ENCODE data around the gene CCDC141.
"Not testable (repeated sequence)": the region's sequence is repeated elsewhere in the genome, so short reads cannot be mapped to it uniquely, and the experiment has no call there.

The CCDC141 gene

GRCh38 chr2:179049546-179050311 is at the start of gene CCDC141:
CCDC141 (minus strand) TSS chr2:179050137; CDS start chr2:179049941, 196 bp downstream.
- DNase-seq: peak; percentile 28

DNA sequence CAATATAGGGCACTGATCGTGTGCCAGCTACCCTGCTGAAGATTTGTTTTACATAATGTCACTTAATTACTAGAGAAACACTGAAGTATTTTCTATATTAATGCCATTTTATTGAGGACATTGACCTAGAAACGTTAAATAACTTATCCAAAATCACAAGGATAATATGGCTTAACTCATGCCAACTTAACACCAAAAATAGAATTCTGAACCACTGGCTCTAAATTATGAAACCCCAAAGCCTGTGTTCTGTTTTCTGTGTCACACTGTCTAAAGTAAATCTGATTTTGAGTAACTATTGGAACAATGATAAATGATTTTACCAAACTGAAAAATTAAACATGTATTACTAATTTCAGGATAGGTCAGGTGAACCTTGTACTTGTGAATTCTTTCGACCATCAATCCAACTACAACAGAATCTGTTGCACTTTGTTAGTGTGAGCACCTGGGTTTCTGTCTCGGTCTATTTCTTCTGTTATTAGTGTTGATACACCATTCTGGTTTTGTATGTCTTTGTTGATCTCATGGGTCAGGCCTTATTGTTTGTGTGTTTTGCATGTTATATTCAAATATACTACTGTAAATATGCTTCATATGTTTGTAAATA is 48.2 kb upstream of the CCDC141 start:
- no peak for DNase-seq

DNA sequence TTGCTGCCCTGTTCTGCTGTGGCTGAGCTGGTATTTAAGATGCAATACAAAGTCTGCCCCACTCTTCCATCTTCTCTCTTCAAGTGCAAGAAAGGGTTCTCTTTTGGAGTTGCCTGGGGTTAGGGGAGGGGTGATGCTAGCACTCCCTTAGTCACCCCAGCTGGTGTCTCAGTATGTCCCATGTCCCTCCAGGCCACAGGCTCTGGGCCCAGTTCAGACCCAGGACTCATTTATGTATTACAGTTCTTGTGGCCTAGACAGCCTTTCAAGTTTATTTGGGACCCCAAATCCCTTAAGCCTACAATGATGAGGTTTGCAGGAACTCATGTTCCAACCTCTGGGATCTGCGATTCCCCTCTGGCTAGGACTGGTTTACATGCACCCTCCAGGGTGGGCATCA is 47.2 kb upstream of the CCDC141 start:
- DNase-seq: no peak

GRCh38 chr2:179096090-179096489 is 46.2 kb upstream of the CCDC141 start:
- peak; percentile 11 for DNase-seq

- DNase-seq: not testable (repeated sequence)
Measured at GRCh38 chr2:179092912-179093311, 43.0 kb upstream of the CCDC141 start.

DNA sequence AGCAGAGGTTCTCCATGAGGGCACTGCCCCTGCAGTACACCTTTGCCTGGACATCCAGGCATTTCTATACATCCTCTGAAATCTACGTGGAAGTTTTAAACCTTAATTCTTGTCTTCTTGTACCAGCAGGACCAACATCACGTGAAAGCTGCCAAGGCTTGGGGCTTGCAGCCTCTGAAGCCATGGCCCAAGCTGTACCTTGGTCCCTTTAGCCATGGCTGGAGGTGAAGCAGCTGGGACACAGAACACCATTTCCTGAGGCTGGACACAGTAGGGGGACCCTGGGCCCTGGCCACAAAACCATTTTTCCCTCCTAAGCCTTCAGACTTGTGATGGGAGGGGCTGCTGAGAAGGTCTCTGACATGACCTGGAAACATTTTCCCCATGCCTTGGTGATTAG is 32.8 kb upstream of the CCDC141 start:
- DNase-seq: no peak

DNA sequence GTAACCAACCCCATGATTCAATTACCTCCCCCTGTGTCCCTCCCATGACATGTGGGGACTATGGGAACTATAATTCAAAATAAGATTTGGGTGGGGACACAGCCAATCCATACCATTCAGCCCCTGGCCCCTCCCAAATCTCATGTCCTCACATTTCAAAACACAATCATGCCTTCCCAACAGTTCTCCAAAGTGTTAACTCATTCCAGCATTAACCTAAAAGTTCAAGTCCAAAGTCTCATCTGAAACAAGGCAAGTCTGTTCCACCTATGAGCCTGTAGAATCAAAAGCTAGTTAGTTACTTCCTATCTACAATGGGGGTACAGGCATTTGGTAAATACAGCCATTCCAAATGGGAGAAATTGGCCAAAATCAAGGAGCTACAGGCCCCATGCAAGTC is 32.0 kb upstream of the CCDC141 start:
- DNase-seq: no peak

DNA sequence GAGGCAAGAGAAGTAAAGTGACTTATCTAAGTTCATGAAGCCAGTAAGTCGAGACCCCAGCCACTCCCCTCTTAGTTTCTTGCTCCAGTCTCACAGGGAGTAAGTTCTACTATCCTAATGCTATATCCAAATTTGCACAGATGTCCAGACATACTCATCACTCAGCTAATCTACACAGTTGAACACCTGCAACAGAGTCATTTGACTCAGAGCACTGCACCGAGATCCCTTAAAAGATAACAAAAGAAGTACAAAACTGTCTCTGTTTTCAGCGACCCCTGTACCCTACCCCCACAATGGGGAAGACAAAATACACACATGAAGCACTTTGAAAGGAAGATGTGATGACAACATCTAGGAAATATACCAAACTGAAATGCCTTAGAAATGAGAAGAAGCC is 22.6 kb upstream of the CCDC141 start:
- DNase-seq: no peak

- no peak for DNase-seq
Measured at GRCh38 chr2:179071810-179072355, 21.9 kb upstream of the CCDC141 start.

GRCh38 chr2:179070895-179071294 is 21.0 kb upstream of the CCDC141 start:
- DNase-seq: no peak

DNA sequence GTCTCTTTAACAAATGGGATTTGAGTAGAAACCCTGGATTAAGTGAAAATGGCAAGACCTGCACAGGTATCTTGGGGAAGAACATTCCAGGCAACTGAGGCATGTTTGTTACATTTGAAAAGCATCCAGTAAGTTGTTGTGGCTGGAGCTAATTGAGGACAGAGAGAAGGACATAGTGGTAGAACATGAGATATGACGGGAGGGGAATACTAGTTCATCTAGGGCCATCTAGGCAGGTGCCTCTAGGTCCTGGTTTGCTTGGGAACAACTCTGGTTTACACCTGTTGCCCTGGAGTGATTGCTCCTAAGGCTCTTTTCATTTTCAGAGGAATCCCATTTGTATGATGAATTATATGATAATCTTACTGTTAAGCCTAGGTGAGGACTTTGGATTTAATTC is 19.7 kb upstream of the CCDC141 start:
- no peak for DNase-seq

DNA sequence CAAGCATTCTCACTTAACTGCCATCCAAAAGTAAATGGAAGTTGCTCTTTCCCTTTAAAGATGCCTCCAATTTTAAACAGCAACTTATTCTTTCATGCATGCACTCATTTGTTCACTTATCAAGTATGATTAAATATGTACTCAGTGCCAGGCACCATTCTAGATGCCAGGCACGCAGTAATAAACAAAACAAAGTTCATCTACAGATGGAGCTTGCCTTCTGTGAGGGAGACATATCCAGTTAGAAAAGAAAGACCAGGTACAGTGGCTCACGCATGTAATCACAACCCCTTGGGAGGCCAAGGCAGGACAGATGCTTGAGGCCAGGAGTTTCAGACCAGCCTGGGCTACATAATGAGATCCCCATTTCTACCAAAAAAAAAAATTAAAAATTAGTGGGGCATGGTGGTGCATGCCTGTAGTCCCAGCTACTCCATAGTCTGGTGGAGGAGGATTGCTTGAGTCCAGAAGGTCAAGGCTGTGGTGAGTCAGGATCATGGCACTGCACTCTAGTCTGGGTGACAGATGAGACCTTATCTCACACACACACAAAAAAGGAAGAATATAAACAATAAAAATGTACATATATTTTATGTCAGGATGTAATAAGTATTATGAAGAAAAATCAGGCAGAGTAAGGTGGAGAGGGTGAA is 19.2 kb upstream of the CCDC141 start:
- no peak for DNase-seq

DNA sequence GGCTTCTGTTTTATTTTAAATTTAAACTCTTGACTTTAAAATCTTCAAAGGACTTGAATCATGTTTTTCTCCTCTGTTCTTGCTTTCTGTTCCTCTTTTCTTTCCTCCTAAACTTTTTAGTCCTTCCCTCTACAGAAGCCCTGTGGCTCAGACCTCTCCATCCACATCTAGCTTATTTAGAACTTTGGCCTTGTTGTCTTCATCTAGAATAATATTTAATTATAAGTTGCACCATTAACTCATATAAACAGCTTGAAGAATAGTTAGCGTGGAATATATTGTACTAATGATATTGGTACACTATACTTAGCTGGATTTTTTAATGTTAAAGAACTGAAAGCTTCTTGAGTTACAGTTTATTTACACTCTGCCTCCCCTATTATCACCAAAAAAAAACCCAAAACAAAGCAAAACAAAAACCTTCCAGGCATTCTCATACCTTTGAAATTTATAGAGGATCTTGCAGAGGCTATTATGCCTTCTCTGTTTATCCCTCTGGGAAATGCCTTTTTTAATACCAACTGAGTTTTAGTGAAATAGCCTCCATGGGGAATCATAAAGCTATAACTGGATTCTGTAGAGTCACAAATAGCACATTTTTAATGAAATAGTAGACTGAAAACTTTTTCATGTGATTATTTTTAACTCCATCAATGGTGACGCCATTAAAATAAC is 9.2 kb upstream of the CCDC141 start:
- no peak for DNase-seq

- DNase-seq: no peak
Measured at GRCh38 chr2:179057737-179058136, 7.8 kb upstream of the CCDC141 start.

- DNase-seq: not testable (repeated sequence)
Measured at GRCh38 chr2:179053568-179053967, 3.6 kb upstream of the CCDC141 start.

DNA sequence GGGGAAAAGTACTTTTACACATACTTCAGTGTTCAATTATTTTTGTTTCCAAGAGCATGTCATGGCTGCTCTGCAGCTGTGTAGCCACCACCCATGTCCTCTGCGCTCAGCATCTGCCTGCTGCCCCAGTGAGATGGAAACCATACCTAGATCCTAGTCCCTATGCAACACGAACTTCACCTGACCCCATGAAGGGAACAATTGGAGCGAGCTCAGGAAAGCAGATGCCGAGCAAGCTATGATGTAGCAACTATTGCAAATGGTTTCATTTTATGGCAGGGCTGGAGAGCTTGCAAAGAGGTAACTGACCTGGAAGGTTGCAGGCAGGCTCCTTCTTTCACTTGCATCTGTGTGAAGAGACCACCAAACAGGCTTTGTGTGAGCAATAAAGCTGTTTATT is 1.3 kb upstream of the CCDC141 start:
- DNase-seq: no peak

GRCh38 chr2:179050755-179051154 is 818 bp upstream of the CCDC141 start:
- no peak for DNase-seq

DNA sequence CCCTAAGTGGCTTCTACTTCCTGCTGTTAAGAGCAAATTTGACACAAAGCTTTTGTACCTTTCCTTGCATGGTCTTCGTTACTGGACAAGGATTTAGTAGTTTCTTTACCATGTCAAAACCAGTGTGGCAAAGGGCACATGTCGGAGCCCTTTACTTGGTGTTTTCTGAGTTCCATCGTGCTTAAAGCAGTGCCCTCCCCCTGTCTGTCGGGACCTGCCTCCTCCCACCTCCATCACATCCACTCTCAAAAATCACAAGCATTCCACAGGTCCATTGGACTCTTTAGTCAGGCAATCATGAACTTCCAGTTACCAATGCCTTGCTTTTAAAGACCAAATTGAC is 763 bp downstream of the CCDC141 start:
- DNase-seq: no peak

DNA sequence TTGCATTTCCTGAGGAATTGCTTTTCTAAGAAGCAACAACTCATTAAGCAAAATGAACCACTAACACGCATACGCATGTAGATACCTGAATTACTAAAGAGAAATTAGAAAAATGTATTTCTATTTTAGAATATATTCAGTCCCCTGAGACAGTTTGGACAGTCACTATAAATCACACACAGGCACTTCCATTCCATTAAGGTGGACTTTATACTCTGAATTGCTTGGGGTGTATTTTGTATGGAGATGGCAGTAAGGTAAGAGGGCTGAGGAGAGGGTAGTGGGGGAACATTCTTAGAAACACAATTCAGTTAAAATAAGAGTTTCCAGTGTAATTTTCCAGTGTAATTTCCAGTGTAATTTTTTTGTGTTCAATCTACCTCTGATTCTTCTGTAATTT is 1.8 kb downstream of the CCDC141 start:
- no peak for DNase-seq

GRCh38 chr2:179045602-179046001 is 4.3 kb downstream of the CCDC141 start:
- not testable (repeated sequence) for DNase-seq

GRCh38 chr2:179044500-179044899 is 5.4 kb downstream of the CCDC141 start:
- no peak for DNase-seq

DNA sequence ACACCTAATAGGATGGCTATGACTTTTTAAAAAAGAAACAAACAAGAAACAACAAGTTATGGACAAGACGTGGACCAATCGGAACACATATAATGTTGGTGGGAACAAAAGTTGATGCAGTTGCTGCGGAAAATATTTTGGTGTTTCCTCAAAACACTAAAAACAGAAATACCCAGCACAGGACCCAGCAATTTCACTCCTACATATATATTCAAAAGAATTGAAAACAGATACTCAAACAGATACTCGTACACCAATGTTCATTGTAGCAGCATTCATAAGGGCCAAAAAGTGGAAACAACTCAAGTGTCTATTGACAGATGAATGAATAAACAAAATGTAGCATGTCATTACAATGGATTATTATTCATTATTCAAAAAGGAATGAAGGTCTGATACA is 12.1 kb downstream of the CCDC141 start:
- DNase-seq: peak; percentile 12

DNA sequence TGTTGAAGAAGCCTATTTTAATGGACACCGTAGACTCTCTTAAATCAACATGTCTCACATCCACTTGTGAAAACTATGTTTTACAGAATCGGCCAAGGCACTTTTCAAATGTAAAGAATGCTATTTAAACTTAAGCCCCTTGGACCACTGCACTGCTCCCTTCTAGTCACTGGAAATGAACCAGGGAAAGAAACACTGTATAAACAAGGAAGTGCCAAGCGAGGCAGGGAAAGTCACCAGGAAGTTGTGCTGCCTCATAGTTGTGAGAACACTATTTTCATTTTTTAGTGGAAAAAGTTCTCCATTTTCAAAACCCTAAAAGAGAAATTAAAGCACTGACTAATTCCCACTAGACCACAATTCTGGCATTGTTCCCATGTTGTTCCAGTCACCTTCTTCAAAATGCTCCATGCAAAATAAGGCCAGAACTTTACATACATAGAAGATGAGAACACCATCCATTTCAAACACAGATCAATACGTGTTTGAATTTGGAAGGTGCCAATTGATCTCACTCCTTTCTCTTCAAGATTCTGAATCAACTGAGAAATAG is 13.5 kb downstream of the CCDC141 start:
- DNase-seq: no peak
